Effector memory CD4-positive, alpha-beta T cell (primary cell): Measurements from ENCODE around the gene PANK1.
"Not testable (repeated sequence)": the region's sequence is repeated elsewhere in the genome, so short reads cannot be mapped to it uniquely, and the experiment has no call there.

Source experiments
- DNase-seq, 3 donors: peaks; one replicate each; pipeline ENCODE4 v3.0.0-alpha.2; 2020
- H3K27ac ChIP-seq: 2 replicates; pipeline ENCODE4 v1.7.0; 2013; ENCODE audit warnings: mild to moderate bottlenecking, low read length, moderate library complexity; ENCODE audit not compliant: insufficient read depth, poor library complexity, severe bottlenecking
- H3K27me3 ChIP-seq: replicated peaks from 2 replicates; pipeline ENCODE4 v1.7.0; 2013; ENCODE audit warnings: mild to moderate bottlenecking, low read length; ENCODE audit not compliant: insufficient read depth, control insufficient read depth, poor library complexity, severe bottlenecking
- H3K36me3 ChIP-seq: 2 replicates; pipeline ENCODE4 v1.7.0; 2013; ENCODE audit warnings: mild to moderate bottlenecking, low read length, moderate library complexity; ENCODE audit not compliant: control insufficient read depth, insufficient read depth
- H3K4me1 ChIP-seq: 2 replicates; pipeline ENCODE4 v1.7.0; 2013; ENCODE audit warnings: low read length, mild to moderate bottlenecking; ENCODE audit not compliant: control insufficient read depth, insufficient read depth, poor library complexity, severe bottlenecking
- H3K4me3 ChIP-seq: 2 replicates; pipeline ENCODE4 v1.7.0; 2013; ENCODE audit warnings: low read length, low read depth, mild to moderate bottlenecking; ENCODE audit not compliant: insufficient read depth, poor library complexity, severe bottlenecking
- H3K9me3 ChIP-seq: 2 replicates; pipeline ENCODE4 v1.7.0; 2013; ENCODE audit warnings: mild to moderate bottlenecking, low read length, moderate library complexity; ENCODE audit not compliant: control insufficient read depth

The PANK1 gene

GRCh38 chr10:89548673-89549072 is 96.4 kb downstream of the PANK1 start:
- no peak for DNase-seq
- H3K36me3 ChIP-seq, result no peaks in the 10 kb centered on the region
- no peaks in the 10 kb centered on the region for H3K27me3 ChIP-seq
- H3K9me3 ChIP-seq, result no peaks in the 10 kb centered on the region
- H3K4me3 ChIP-seq, result no peak overlapping the region
- no peaks in the 10 kb centered on the region for H3K4me1 ChIP-seq
- H3K27ac ChIP-seq, result no peak overlapping the region

- no peak overlapping the region for H3K4me3 ChIP-seq
- H3K27ac ChIP-seq, result no peak overlapping the region
- no peaks in the 10 kb centered on the region for H3K36me3 ChIP-seq
- H3K27me3 ChIP-seq, result no peaks in the 10 kb centered on the region
- DNase-seq, result no peak
- H3K4me1 ChIP-seq, result no peaks in the 10 kb centered on the region
- H3K9me3 ChIP-seq, result no peaks in the 10 kb centered on the region
Measured at GRCh38 chr10:89547853-89548513, 97.1 kb downstream of the PANK1 start.

GRCh38 chr10:89546651-89547050 is 98.4 kb downstream of the PANK1 start:
- H3K4me1 ChIP-seq, H3K27ac ChIP-seq, H3K9me3 ChIP-seq, H3K27me3 ChIP-seq, DNase-seq, H3K4me3 ChIP-seq, H3K36me3 ChIP-seq: not testable (repeated sequence)

- Histone ChIP-seq H3K36me3 (no peaks in the 10 kb centered on the region), H3K27ac (no peak overlapping the region), H3K9me3 (no peaks in the 10 kb centered on the region), H3K27me3 (no peaks in the 10 kb centered on the region), H3K4me3 (no peak overlapping the region), H3K4me1 (no peaks in the 10 kb centered on the region)
- no peak for DNase-seq
Measured at GRCh38 chr10:89543841-89544240, 101.2 kb downstream of the PANK1 start.

GRCh38 chr10:89540420-89540949 is 104.6 kb downstream of the PANK1 start:
- peaks cover 9% of the 10 kb centered on the region for H3K27me3 ChIP-seq
- no peaks in the 10 kb centered on the region for H3K9me3 ChIP-seq
- no peaks in the 10 kb centered on the region for H3K4me1 ChIP-seq
- no peaks in the 10 kb centered on the region for H3K36me3 ChIP-seq
- no peak for DNase-seq
- H3K27ac ChIP-seq, result no peak overlapping the region
- H3K4me3 ChIP-seq, result no peak overlapping the region

- no peak for DNase-seq
- H3K27me3 ChIP-seq, result peaks cover 15% of the 10 kb centered on the region
- no peaks in the 10 kb centered on the region for H3K9me3 ChIP-seq
- H3K27ac ChIP-seq, result no peak overlapping the region
- H3K4me3 ChIP-seq, result no peak overlapping the region
- H3K36me3 ChIP-seq, result no peaks in the 10 kb centered on the region
- no peaks in the 10 kb centered on the region for H3K4me1 ChIP-seq
Measured at GRCh38 chr10:89537364-89537763, 107.7 kb downstream of the PANK1 start.

GRCh38 chr10:89536013-89536354 is 109.1 kb downstream of the PANK1 start:
- no peak for DNase-seq
- peaks cover 15% of the 10 kb centered on the region for H3K27me3 ChIP-seq
- H3K9me3 ChIP-seq, result no peaks in the 10 kb centered on the region
- H3K27ac ChIP-seq, result no peak overlapping the region
- no peaks in the 10 kb centered on the region for H3K36me3 ChIP-seq
- H3K4me3 ChIP-seq, result no peak overlapping the region
- no peaks in the 10 kb centered on the region for H3K4me1 ChIP-seq

- Histone ChIP-seq H3K9me3 (no peaks in the 10 kb centered on the region), H3K36me3 (no peaks in the 10 kb centered on the region), H3K27me3 (peaks cover 15% of the 10 kb centered on the region), H3K27ac (no peak within 1 kb of the TSS), H3K4me1 (no peaks in the 10 kb centered on the region), H3K4me3 (no peak within 1 kb of the TSS)
- DNase-seq, result no peak
Measured at GRCh38 chr10:89535171-89536012, 109.7 kb downstream of the PANK1 start, which contains the start of gene SLC16A12. SLC16A12 (minus strand) TSS chr10:89535594; CDS start chr10:89462578, 73,016 bp downstream.

GRCh38 chr10:89534826-89535166 is 110.2 kb downstream of the PANK1 start:
- H3K9me3 ChIP-seq, result no peaks in the 10 kb centered on the region
- no peak overlapping the region for H3K4me3 ChIP-seq
- H3K36me3 ChIP-seq, result no peaks in the 10 kb centered on the region
- no peaks in the 10 kb centered on the region for H3K4me1 ChIP-seq
- H3K27me3 ChIP-seq, result peaks cover 15% of the 10 kb centered on the region
- H3K27ac ChIP-seq, result no peak overlapping the region
- DNase-seq, result no peak
